HG03342 (cell line): ENCODE results near the gene IL36G.
A peak's percentile ranks its signal among the peaks of the same experiment; 100 is the strongest.
"Not testable (repeated sequence)": the region's sequence is repeated elsewhere in the genome, so short reads cannot be mapped to it uniquely, and the experiment has no call there.

ENCODE experiments used
- ATAC-seq: cut with Tn5 transposase; IDR thresholded peaks from one replicate; pipeline ENCODE4 v1.9.1; 2021; ENCODE audit warnings: mild to moderate bottlenecking, moderate library complexity; ENCODE audit not compliant: unreplicated experiment

The IL36G gene

DNA sequence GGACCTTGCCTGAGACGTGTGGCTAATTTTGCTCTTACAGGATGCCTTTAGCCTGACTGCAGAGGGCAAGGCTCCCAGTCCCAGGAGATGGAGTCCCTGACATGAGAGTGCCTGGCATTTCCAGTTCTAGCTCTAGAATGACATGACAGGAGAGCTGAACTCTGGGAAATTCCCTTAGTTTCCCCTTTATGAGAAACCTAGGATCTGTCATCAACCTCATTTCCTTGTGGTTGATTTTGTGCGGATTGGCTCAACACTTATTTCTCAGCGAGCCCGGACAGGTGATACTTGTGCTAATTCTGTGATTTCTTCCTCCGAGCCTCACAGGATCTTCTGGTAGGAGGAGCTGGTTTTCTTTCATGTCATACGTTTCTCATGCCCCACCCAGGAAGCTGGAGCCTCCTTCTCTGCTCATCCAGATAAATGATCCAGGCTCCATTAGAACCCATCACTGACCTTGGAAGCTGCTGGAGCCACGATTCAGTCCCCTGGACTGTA is at the start of gene IL36G:
IL36G (plus strand) TSS at position 448 of the 498 bp plus-strand sequence. CDS start 633 bp downstream, outside the sequence.
- ATAC-seq: no peak

DNA sequence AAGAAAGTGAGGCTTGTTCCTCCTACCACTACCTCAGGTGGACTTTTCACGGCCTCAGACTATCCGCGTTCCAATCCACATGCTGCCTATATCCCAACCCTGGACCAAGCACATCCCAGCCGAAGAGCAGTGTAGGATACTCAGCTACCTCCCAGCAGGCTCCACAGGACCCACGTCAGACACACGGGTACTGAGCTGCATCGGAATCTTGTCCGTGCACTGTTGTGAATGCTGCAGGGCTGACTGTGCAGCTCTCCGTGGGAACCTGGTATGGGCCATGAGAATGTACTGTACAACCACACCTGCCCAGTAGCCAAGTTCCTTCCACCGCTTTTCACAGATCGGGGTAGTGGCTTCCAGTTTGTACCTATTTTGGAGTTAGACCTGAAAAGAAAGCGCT is 44.5 kb upstream of the IL36G start:
- no peak for ATAC-seq

DNA sequence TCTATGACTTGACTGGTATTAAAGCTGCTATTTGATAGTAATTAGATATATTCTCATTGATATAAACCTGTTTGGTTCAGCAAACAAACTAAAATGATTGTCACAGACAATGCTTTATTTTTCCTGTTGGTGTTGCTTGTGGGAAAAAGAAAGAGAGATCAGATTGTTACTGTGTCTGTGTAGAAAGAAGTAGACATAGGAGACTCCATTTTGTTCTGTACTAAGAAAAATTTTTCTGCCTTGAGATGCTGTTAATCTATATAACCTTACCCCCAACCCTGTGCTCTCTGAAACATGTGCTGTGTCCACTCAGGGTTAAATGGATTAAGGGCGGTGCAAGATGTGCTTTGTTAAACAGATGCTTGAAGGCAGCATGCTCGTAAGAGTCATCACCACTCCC is 43.7 kb upstream of the IL36G start:
- ATAC-seq: not testable (repeated sequence)

DNA sequence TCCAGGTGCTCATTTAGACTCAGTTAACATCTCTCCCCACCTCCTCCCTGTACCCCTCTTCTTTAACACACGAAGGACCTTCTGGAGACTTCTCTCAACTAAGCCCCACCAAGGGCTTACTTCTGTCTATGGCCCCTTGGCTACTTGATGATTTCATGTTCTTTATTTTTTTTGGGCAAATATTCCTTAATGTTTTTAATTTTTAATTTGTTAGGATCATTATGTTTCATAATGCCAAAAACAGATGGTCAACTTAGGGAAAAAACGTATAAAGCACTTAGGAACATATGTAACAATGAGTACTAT is 40.9 kb upstream of the IL36G start:
- ATAC-seq: no peak

DNA sequence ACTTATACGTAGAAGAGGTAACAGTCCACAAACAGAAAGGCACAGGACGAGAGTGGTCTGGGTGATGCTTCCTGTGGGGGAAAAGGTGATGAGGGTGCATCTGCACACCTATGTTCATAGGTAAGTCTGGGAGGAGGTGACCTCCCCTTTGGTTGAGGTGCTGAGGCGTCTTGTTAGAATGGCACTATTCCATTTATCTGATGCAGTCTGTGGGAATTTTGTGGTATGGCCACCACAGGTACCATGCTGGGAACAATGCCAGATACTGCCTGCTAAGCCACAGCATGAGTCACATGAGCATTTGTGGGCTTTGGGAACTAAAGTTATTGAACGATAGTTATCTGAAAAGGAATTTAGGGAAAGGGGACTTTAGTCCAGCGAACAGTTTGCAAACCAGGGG is 38.9 kb upstream of the IL36G start:
- no peak for ATAC-seq

DNA sequence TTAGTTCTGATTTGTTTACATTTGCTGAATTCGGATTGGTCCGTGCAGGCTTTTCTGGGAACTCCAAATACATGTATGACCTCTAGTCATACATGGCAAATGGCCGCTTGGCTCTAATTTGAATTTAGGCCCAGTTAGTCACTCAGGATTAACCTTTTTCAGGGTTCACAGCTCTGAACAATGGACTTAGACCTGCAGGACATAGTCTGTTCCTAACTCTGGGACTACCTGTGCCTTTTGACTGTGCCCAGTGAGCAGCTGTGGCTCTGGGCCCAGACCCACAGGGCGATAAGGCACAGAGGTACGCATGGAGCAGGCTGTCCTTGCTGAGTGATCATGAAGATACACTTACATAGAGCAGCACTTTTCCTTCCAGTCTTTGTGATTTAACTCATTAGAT is 38.4 kb upstream of the IL36G start:
- ATAC-seq: no peak

DNA sequence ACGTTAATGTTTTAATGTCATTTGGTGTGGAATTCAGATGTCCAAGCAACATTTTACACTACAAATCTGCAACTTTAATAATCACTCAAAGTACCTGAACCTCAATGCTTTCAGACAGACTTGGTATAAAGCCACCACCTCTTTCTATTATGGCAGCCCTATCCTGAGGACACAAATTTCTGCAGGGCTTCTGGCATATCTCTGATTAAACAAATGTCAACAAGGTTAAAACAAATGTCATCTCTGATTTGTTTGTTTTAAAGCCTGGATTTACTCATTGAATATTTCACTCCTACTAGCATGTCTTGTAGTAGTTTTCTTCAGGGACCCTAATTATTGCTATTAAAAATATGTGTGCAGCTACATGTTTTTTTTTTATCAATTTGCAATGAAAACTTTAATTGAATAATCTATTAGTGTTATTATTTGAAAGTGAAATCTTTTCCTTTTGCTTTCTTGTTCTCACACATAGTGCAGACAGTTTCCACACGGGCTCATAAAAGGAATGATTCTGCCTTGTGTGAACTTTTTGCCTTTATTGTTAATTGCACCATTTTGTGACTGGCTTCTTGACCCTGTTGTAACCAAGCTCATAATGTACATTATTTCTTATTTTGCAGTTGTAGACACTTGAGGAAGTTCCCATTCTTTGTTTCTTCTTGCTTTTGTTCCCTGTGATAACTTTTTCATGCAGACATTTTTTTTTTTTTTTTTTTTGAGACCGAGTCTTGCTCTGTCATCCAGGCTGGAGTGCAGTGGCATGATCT is 36.8 kb upstream of the IL36G start:
- no peak for ATAC-seq

DNA sequence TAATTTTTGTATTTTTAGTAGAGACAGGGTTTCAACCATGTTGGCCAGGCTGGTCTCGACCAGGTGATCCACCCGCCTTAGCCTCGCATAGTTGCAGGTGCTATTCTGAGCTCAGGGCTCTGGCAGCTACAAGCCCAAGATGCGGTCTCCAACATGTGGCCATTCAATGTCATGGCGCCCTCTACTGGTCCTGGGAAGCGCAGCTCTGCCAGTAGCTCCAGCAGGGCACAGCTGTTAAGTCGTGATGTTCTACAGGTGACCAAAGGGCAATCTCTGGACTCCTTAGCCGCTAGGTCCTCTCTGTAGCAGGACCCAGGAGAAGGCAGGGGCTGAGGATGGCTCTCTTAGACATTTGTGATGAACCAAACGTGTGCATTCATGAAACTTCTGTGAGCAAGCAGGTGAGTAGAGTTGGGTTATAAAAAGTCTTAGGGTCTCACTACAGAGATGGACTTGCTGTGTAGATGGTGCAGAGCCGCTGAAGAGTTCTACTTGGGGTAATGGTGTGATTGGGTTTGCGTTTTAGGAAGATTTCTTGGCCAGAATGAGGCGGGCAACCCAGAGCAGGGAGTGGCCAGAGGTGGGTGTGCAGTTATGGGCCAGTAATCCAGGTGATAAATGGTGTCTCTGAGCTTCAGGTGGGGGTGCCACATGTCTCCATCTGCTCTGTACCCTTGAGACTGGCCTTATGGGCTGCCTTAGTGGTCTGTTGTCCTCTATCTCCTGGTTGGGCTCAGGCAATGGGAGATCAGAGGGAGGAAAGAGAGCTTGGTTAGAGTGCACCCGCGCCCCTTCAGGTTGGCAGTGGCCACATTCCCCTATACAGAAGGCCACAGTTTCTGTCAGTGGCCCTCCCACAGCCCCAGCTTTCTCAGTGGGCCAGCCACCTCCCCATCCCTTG is 35.8 kb upstream of the IL36G start:
- ATAC-seq: peak; percentile 81

DNA sequence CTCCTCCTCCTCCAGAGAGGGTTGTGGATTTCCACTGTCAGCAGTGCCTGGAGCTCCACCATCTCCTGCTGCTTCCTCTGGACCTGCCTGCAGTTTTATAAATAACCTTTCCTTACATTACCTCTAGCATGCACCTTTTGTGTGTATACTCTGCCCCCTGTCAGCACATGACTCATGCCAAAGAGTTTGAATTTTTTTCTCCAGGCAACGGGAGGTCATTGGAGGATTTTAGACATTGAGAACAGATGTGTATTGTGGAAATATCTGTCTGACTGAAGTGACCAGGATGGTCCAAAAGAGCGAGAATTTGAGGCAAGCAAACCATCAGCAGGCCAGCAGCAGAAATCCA is 35.2 kb upstream of the IL36G start:
- ATAC-seq: no peak

DNA sequence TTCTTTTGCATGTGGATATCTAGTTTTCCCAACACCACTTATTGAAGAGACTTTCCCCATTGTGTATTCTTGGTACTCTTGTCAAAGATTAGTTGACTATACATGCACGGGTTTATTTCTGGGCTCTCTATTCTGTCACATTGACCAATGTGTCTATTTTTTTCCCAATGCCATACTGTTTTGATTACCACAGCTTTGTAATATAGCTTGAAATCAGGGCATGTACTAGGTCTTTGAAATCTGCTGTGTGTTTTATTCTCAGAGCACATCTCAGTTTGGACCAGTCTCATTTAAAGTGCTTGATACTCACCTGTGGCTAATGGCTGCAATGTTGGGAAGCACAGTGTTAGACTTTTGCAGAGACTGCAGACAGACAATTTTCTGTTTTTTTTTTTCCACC is 32.8 kb upstream of the IL36G start:
- no peak for ATAC-seq

DNA sequence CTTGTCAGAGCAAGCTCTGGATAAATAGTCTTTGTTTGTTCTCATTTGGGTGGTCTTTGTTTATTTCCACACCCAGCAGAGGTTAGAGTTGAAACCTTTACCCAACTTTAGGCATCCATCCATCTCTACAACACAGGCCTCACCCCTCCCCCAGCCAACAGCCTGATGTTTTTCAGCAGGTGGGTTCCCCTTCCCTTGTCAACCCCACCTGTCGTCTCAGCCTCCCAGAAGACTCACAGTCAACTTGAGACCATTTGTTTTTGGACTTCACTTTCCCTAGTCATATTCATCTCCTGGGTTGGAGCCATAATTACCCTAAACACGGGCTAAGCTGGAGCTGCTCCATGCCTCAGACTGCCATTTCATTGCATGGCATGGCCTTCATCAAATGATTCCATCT is 31.7 kb upstream of the IL36G start:
- no peak for ATAC-seq

DNA sequence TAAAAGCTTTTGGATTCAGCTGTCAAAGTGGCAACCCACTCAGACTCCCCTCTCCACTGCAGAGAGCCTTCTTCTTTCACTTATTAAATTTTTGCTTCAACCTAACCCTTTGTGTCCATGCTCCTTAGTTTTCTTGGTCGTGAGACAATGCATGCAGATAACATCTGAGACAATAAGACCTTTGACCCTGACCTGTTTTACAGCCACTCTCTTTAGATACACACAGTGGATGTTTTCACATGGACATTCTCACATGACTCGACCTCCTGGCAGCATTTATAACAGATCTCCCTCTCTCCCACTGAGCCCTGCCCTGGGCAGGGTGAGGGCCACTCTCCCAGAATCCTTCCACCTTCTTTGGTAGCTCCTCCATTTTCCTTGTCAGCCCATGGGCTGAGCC is 30.4 kb upstream of the IL36G start:
- ATAC-seq: no peak

DNA sequence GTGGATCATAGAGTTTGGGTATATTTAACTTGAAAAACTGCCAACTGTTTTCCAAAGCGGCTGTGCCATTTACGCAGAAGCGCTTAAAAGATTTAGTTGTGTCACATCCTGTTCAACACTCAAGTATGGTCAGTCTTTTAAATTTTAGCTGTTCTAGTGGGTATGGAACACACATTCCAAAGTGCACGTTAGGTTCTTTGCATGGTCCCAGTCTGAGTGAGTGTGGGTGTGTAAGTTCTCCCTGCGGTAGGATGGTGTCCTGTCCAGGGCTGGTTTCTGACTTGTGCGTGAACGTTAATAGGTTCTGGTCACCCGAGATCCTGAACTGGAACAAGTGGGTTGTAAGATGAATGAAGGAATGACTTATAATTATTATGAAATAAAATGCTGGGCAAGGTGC is 28.4 kb upstream of the IL36G start:
- ATAC-seq: no peak

DNA sequence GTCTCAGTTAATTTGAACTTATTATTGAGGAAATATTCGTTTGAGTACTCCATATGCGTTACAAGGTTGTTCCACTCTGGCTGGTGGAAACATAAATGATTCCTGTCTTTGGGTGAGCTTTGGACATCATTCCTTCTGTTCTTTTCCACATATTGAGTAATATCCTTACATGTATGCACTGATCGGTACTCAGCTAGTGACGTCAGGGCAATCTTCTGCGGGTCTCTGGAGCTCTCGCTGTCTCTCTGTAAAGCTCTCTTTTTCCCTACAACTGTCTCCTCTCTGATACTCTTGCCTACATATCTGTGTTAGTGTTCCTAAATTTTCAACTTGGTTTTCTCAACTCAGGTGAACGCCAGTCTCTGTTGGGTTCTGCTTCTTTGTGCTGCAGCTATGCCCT is 23.4 kb upstream of the IL36G start:
- no peak for ATAC-seq

DNA sequence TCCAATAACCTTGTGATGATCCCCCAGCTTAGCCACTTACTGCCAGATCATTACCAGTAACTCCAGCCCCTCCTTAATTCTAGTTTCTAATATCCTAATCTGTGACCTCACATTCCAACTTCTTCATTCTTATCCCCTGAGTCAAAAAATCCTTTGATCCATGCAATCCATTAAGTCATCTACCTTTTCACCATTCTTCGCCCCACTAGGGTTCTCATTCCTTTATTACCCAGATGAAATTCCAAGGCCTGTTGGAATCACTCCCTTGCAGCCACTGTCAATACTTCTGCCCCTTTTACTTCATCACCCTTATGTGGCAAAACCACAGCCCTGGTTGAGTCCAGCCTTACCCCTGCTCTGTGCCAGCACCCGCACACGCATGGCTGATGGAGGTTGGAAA is 20.3 kb upstream of the IL36G start:
- no peak for ATAC-seq

DNA sequence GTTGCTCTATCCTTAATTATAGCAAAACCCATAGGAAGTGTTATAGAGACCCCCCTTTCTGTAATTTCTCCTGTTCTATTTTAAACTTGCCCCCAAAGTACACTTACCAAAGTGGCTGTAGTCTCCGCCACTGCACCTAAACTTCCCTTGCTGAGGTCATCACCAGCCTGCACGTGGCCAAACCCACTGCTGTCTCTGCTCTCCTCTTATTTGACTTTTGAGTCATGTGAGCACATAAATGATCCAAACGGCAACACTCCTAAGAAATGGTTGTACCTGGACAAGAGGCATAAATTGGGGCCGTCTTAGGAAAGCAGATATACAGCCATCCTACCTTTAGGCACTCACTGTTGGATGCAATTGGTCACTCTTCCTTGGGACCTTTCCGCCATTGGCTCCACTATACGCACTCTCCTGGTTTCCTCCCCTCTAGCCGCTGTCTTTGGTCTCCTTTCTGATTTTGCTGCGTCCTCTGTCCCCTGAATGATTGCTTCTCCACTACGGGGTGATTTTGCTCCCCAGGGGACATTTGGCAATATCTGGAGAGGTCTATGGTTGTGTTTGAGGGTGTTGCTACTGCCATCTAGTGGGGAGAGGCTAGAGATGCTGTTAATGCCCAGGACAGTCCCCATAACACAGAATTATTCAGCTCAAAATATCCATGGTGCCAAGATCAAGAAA is 19.2 kb upstream of the IL36G start:
- ATAC-seq: peak; percentile 61

DNA sequence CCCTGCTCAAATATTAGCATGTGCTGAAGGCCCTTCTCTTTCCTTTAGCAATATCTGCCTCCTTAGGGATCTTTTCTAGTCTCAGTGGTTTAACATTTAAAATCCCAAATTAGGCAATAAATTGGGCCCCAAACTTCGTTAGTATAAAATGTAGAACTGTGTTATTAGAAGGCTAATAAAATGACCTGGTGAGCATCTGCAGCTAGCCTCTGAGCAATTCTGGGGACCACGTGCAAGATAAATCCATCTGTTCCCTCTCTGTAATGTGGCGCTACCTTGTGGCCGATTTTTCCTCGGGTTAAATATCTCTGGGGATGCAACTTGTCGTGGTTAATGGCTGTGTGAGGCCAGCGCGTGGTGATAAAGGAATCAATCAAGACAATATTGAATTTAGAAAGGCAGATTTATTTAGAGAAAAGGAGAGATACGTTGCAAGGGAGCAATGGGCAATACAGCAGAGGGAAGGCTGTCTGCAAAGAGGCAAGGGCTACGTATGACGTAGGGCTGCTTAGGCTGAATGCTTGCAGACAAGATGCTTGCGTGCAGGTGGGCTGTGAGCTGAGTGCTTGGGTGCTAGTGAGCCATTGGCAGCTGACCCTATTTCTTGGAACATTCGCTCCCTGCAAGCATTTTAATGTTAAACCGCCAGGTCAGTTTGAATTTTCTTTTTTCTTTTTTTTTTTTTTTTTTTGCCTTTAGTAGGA is 18.5 kb upstream of the IL36G start:
- no peak for ATAC-seq

DNA sequence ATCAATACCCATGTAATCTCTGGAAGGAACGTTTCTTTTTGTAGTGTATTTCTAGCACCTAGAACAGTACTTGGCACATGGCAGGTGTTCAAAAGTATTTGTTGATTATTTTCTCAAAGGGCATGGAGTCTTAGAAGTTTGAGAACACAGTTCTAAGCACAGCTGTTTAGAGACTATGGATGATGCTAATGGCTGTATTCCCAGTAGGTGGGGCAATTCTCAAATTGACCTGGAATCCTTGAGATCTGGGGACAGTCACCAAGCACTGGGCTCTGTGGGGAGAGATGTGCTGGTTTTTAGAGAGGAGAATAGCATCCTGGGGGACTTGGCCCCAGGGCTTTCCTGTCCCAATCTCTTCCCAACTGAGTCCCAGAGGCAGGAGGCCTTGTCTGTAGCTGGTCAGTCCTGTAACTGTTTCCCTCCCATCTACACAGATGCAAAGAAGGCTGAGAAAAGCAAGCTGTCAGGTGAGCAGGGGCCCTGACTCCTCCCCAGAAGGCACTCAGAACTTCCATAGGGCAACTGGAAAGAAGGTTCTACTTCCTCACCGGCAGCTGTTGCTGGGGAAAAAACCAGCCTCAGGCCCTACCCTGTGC is 17.5 kb upstream of the IL36G start:
- ATAC-seq: no peak

DNA sequence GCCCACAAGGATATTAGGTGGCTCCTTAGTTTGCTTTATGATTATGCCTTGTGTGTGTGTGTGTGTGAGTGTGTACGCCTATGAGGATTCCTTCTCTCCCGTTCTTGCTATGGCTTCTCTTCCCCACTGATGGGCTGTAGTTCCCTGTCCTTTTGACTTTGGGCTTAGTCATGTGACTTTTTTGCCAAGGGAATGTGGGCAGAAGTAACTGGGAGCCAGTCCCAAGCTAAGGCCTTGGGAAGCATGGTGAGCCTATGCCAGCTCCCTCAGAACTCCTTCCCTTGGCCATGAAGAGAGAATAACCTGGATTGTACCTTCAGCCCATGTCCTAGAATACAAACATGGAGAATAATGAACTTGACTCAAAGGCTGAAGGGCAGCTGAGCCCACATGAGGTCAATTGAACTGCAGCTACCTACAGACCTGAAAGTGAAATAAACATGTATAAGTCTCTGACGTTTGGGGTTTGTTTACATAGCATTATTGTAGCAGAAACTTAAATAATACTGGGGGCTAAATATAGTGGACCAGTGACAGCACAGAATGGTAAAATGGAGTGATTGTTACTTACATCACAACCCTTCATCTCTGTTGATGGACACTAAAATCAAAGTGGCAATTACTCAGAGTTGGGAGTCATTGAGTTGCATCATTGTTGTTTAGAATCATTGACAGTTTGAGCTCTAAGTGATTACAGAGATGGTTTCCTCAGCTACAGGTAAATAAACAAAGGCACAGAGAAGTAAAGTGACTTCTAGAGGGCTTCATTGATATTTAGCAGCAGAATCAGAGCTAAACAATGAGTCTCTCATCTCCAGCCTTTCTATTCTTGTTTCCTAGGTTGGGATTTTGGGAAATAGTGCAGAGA is 15.3 kb upstream of the IL36G start:
- no peak for ATAC-seq

DNA sequence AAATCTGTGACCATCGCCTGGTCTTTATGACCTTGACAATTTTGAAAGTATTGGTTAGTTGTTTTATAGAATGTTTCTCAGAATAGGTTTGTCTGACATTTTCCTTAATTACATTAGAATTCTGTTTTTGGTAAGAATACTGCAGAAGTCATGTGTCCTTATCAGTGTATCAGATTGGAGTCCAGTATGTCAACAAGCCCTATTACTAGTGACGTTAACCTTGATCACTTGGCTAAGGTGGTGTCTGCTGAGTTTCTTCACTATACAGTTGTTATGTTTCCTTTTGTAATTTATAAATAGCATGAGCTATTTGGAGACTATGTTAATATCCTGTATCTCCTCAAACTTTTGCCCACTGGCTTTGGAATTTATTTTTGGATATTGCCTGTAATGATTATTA is 10.8 kb upstream of the IL36G start:
- ATAC-seq: no peak
